IMR-90 (cell line): ENCODE data around the gene ADAMTSL1. TPM values are rescaled to one million over a fixed set of nuclear protein-coding genes. Genes with fewer than 3 reads are reported as not detected.

Source experiments
- ATAC-seq: fragments of 200-7000 bp; cut with Tn5 transposase; 2 replicates; pipeline ENCODE4 v1.9.1; 2020; ENCODE audit warnings: low read depth, mild to moderate bottlenecking, moderate library complexity
- BruUV-seq: library from RNA; stranded (reverse); fragments of 400-500 nt; replicated peaks from 2 replicates; lab custom pipeline; 2021; lab: Mats Ljungman, UMichigan
- CTCF ChIA-PET: fragments of 300-600 bp; formaldehyde crosslinking; extraction: SDS; loops from one replicate; lab custom pipeline; 2021; ENCODE audit warnings: antibody characterized with exemption; lab: Yijun Ruan, JAX
- POLR2A ChIA-PET: fragments of 300-600 bp; sonication (Branson Sonifier 250); formaldehyde crosslinking; loops from one replicate; lab custom pipeline; 2022; ENCODE audit warnings: antibody characterized with exemption; ENCODE audit not compliant: unreplicated experiment; lab: Charles Lee
- DNase-seq: peaks from one replicate; pipeline ENCODE4 v3.0.0; 2013
- H2AFZ ChIP-seq: replicated peaks from 2 replicates; pipeline ENCODE3; 2013; ENCODE audit warnings: low read length, mild to moderate bottlenecking; ENCODE audit not compliant: poor library complexity
- H2AK5ac ChIP-seq: 2 replicates; pipeline ENCODE4 v1.6.1; 2013; ENCODE audit warnings: low read depth, low read length, inconsistent platforms
- H2AK9ac ChIP-seq: replicated peaks from 2 replicates; pipeline ENCODE3; 2013; ENCODE audit warnings: mild to moderate bottlenecking, low read depth, low read length, moderate library complexity; ENCODE audit not compliant: poor library complexity
- H2BK120ac ChIP-seq: 2 replicates; pipeline ENCODE4 v1.6.1; 2013; ENCODE audit warnings: low read depth, low read length, inconsistent platforms
- H2BK15ac ChIP-seq: 3 replicates; pipeline ENCODE4 v1.6.1; 2013; ENCODE audit warnings: low read depth, low read length, inconsistent platforms
- H2BK20ac ChIP-seq: 2 replicates; pipeline ENCODE4 v1.6.1; 2013; ENCODE audit warnings: low read depth, mild to moderate bottlenecking, inconsistent platforms, low read length, moderate library complexity
- H2BK5ac ChIP-seq: 2 replicates; pipeline ENCODE4 v1.6.1; 2013; ENCODE audit warnings: mild to moderate bottlenecking, low read depth, low read length, inconsistent platforms; ENCODE audit not compliant: poor library complexity, severe bottlenecking
- H3K14ac ChIP-seq: replicated peaks from 2 replicates; pipeline ENCODE4 v1.6.1; 2013; ENCODE audit warnings: low read depth, low read length, inconsistent platforms
- H3K18ac ChIP-seq: 2 replicates; pipeline ENCODE4 v1.6.1; 2013; ENCODE audit warnings: low read depth, low read length, control low read depth
- H3K23ac ChIP-seq: 2 replicates; pipeline ENCODE4 v1.6.1; 2013; ENCODE audit warnings: low read depth, low read length, inconsistent platforms
- H3K27ac ChIP-seq: 2 replicates; pipeline ENCODE4 v1.5.1; 2013; ENCODE audit warnings: mild to moderate bottlenecking, control low read depth, low read length; ENCODE audit not compliant: insufficient read depth
- H3K27me3 ChIP-seq: 2 replicates; pipeline ENCODE4 v1.6.1; 2013; ENCODE audit warnings: low read length; ENCODE audit not compliant: control insufficient read depth, insufficient read depth
- H3K36me3 ChIP-seq: 2 replicates; pipeline ENCODE4 v1.6.1; 2013; ENCODE audit warnings: low read length, mixed read lengths; ENCODE audit not compliant: control insufficient read depth, insufficient read depth
- H3K4ac ChIP-seq: 2 replicates; pipeline ENCODE4 v1.6.1; 2013; ENCODE audit warnings: low read depth, low read length, inconsistent platforms
- H3K4me1 ChIP-seq: 2 replicates; pipeline ENCODE4 v1.6.1; 2013; ENCODE audit warnings: low read length, mixed read lengths; ENCODE audit not compliant: control insufficient read depth, insufficient read depth
- H3K4me2 ChIP-seq: 2 replicates; pipeline ENCODE4 v1.6.1; 2013; ENCODE audit warnings: low read depth, mild to moderate bottlenecking, control low read depth, low read length, moderate library complexity
- H3K4me3 ChIP-seq: 2 replicates; pipeline ENCODE4 v1.5.1; 2013; ENCODE audit warnings: low read depth, mild to moderate bottlenecking, control low read depth, low read length, moderate library complexity; ENCODE audit not compliant: insufficient read depth
- H3K56ac ChIP-seq: 2 replicates; pipeline ENCODE4 v1.6.1; 2013; ENCODE audit warnings: low read length, inconsistent platforms; ENCODE audit not compliant: insufficient read depth; ENCODE audit errors: extremely low read depth
- H3K79me1 ChIP-seq, 2 experiments: 2 replicates each; pipeline ENCODE4 v1.6.1; 2013; ENCODE audit warnings: low read length in 2 of 2, inconsistent platforms in 1 of 2, low read depth in 1 of 2
- H3K9ac ChIP-seq: 2 replicates; pipeline ENCODE4 v1.6.1; 2013; ENCODE audit warnings: low read depth, low read length, control low read depth
- H3K9me1 ChIP-seq: 2 replicates; pipeline ENCODE4 v1.6.1; 2013; ENCODE audit warnings: low read length, inconsistent platforms; ENCODE audit not compliant: insufficient read depth
- H3K9me3 ChIP-seq: 2 replicates; pipeline ENCODE4 v1.6.1; 2013; ENCODE audit warnings: low read length; ENCODE audit not compliant: control insufficient read depth, insufficient read depth
- H4K20me1 ChIP-seq: 2 replicates; pipeline ENCODE4 v1.6.1; 2013; ENCODE audit warnings: low read length, inconsistent platforms; ENCODE audit not compliant: insufficient read depth
- H4K5ac ChIP-seq: 2 replicates; pipeline ENCODE4 v1.6.1; 2013; ENCODE audit warnings: mild to moderate bottlenecking, low read depth, low read length, control low read depth
- H4K8ac ChIP-seq, 2 experiments: 2 replicates each; pipeline ENCODE4 v1.6.1; 2013; ENCODE audit warnings: low read depth in 2 of 2, low read length in 2 of 2, control low read depth in 1 of 2, inconsistent platforms in 1 of 2
- H4K91ac ChIP-seq: 2 replicates; pipeline ENCODE4 v1.6.1; 2013; ENCODE audit warnings: low read depth, low read length, inconsistent platforms; ENCODE audit not compliant: insufficient read depth
- CEBPB ChIP-seq: IDR thresholded peaks from 2 replicates; pipeline ENCODE4 v1.6.1; 2012; ENCODE audit warnings: low read depth, low read length, improper control_type of control experiment
- CHD1 ChIP-seq: IDR thresholded peaks from 2 replicates; pipeline ENCODE4 v1.6.1; 2012; ENCODE audit warnings: low read depth, low read length, improper control_type of control experiment
- FOS ChIP-seq: fragments of 150-350 bp; IDR thresholded peaks from 2 replicates; pipeline ENCODE4 v1.6.1; 2016; ENCODE audit warnings: low read depth, low read length
- MAFK ChIP-seq: IDR thresholded peaks from 2 replicates; pipeline ENCODE4 v1.6.1; 2012; ENCODE audit warnings: low read depth, low read length, improper control_type of control experiment
- MAZ ChIP-seq: IDR thresholded peaks from 2 replicates; pipeline ENCODE4 v1.6.1; 2012; ENCODE audit warnings: low read depth, mild to moderate bottlenecking, low read length, improper control_type of control experiment, moderate library complexity, borderline replicate concordance
- MXI1 ChIP-seq: IDR thresholded peaks from 2 replicates; pipeline ENCODE4 v1.6.1; 2012; ENCODE audit warnings: low read depth, mild to moderate bottlenecking, low read length, moderate library complexity, borderline replicate concordance
- NFE2L2 ChIP-seq: fragments of 150-350 bp; IDR thresholded peaks from 2 replicates; pipeline ENCODE4 v1.6.1; 2016; ENCODE audit warnings: low read depth, mild to moderate bottlenecking, low read length
- POLR2A ChIP-seq: IDR thresholded peaks from 2 replicates; pipeline ENCODE4 v1.6.1; 2012; ENCODE audit warnings: mild to moderate bottlenecking, low read depth, low read length
- RAD21 ChIP-seq: IDR thresholded peaks from 2 replicates; pipeline ENCODE4 v1.6.1; 2012; ENCODE audit warnings: low read length, improper control_type of control experiment
- RCOR1 ChIP-seq: IDR thresholded peaks from 2 replicates; pipeline ENCODE4 v1.6.1; 2012; ENCODE audit warnings: mild to moderate bottlenecking, low read length, improper control_type of control experiment; ENCODE audit not compliant: insufficient replicate concordance
- RFX5 ChIP-seq: IDR thresholded peaks from 2 replicates; pipeline ENCODE4 v1.8.0; 2012; ENCODE audit warnings: low read depth, mild to moderate bottlenecking, low read length, moderate library complexity
- SMC3 ChIP-seq: fragments of 150-350 bp; IDR thresholded peaks from 2 replicates; pipeline ENCODE4 v1.6.1; 2016; ENCODE audit warnings: low read depth, mild to moderate bottlenecking, antibody characterized with exemption, low read length, moderate library complexity
- WGBS, 2 experiments: methylation state at CpG; one replicate each; pipeline versions ENCODE4 v1.1.5 to v1.1.7; 2013; ENCODE audit warnings: missing lambda C conversion rate in 2 of 2; ENCODE audit not compliant: insufficient read length in 1 of 2; ENCODE audit errors: extremely low coverage in 2 of 2; 5-methylcytosine and 5-hydroxymethylcytosine counted together
- dilution Hi-C: fragments of 300-500 bp; cut with HindIII; formaldehyde crosslinking; loops from one replicate; pipeline ENCODE4 v1.14.3; 2018; ENCODE audit warnings: low sequenced_read_pairs; ENCODE audit not compliant: unreplicated experiment
- in situ Hi-C: fragments of 300-500 bp; cut with MboI; formaldehyde crosslinking; loops from 3 replicates; pipeline ENCODE4 v1.14.3; 2019; ENCODE audit warnings: low sequenced_read_pairs, inconsistent platforms, mixed read lengths
- intact Hi-C: fragments of 100-400 bp; cut with micrococcal nuclease; formaldehyde crosslinking; loops from 2 replicates; pipeline ENCODE4 v1.10.0; 2022
- polyA plus RNA-seq, 3 experiments: library from polyadenylated mRNA; depleted of rRNA; stranded (reverse); fragments of >200 nt; gene quantifications; 2 replicates each; pipeline ENCODE4 v1.2.3, GENCODE V29; 2012; ENCODE audit warnings: low replicate concordance in 1 of 3
- total RNA-seq: library from RNA; depleted of rRNA; stranded (reverse); fragments of >200 nt; gene quantifications from 2 replicates; pipeline ENCODE4 v1.2.3, GENCODE V29; 2012
- TF ChIP-seq, protein P1 (sequence below): fragments of 150-350 bp; IDR thresholded peaks from 2 replicates; pipeline ENCODE4 v1.6.1; 2017; ENCODE audit warnings: mild to moderate bottlenecking, antibody characterized with exemption, low read length, low read depth
- TF ChIP-seq, protein P2 (sequence below): fragments of 150-350 bp; IDR thresholded peaks from 2 replicates; pipeline ENCODE4 v1.6.1; 2016; ENCODE audit warnings: low read depth, mild to moderate bottlenecking, low read length, moderate library complexity, borderline replicate concordance
- TF ChIP-seq, protein P3 (sequence below): conservative IDR thresholded peaks from 2 replicates; pipeline ENCODE4 v1.5.1; 2012; ENCODE audit warnings: mild to moderate bottlenecking, low read depth, low read length, improper control_type of control experiment

The ADAMTSL1 gene
- total and polyA plus RNA-seq, 2 of the 4 experiments (the other 2 are of a cell fraction), result 38.2 to 62.2 TPM

DNA sequence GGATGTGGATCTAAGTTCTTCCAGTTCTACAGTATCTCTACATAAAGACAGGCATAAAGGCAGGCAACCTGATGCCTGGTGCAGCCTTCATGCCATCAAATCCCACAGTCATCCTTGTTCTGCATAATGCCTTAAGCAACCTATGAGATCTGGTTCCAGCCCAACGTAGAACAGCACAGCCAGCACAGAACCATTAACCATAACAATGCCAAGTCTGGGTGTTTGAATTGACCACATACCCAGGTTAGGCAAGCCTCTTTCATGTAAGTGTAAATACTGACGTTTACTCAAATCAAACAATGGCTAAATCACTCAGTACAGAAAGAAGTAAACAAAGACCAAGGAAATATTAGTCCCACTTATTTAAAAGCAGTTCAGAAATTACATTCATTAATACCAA, 195.0 kb downstream of the ADAMTSL1 start:
- no peak overlapping the region for H2BK5ac ChIP-seq
- no peak overlapping the region for H3K4ac ChIP-seq
- no peak overlapping the region for H3K18ac ChIP-seq
- WGBS, 2 experiments, result no CpG with 5 or more reads among the region's 2 CpGs
- H3K56ac ChIP-seq, result no peak overlapping the region
- no peaks in the 10 kb centered on the region for H3K9me3 ChIP-seq
- dilution Hi-C loops (no loop called here), in situ Hi-C loops (no loop called here), intact Hi-C loops (no loop called here)
- BruUV-seq, result no TSS peak
- H3K9ac ChIP-seq, result no peak overlapping the region
- no peak overlapping the region for H3K4me3 ChIP-seq
- no peak overlapping the region for H4K8ac ChIP-seq
- DNase-seq (no peak), ATAC-seq (no peak)
- H4K5ac ChIP-seq, result no peak overlapping the region
- H2BK120ac ChIP-seq, result no peak overlapping the region
- no peaks in the 10 kb centered on the region for H3K27me3 ChIP-seq
- H3K14ac ChIP-seq, result no peak overlapping the region
- H2AFZ ChIP-seq, result no peak overlapping the region
- H2BK20ac ChIP-seq, result no peak overlapping the region
- H2AK5ac ChIP-seq, result no peak overlapping the region
- no peaks in the 10 kb centered on the region for H3K36me3 ChIP-seq
- no peak overlapping the region for H3K4me2 ChIP-seq
- H3K27ac ChIP-seq, result no peak overlapping the region
- ChIA-PET POLR2A (no interaction called here), CTCF (no interaction called here)
- TF ChIP-seq MAFK (no peak), CHD1 (no peak), CEBPB (no peak), FOS (no peak), POLR2A (no peak), MAZ (no peak), NFE2L2 (no peak), SMC3 (no peak), MXI1 (no peak), RFX5 (no peak), RAD21 (no peak), RCOR1 (no peak)
- TF ChIP-seq, protein P1, sequence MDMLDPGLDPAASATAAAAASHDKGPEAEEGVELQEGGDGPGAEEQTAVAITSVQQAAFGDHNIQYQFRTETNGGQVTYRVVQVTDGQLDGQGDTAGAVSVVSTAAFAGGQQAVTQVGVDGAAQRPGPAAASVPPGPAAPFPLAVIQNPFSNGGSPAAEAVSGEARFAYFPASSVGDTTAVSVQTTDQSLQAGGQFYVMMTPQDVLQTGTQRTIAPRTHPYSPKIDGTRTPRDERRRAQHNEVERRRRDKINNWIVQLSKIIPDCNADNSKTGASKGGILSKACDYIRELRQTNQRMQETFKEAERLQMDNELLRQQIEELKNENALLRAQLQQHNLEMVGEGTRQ, result no peak
- TF ChIP-seq, protein P2, sequence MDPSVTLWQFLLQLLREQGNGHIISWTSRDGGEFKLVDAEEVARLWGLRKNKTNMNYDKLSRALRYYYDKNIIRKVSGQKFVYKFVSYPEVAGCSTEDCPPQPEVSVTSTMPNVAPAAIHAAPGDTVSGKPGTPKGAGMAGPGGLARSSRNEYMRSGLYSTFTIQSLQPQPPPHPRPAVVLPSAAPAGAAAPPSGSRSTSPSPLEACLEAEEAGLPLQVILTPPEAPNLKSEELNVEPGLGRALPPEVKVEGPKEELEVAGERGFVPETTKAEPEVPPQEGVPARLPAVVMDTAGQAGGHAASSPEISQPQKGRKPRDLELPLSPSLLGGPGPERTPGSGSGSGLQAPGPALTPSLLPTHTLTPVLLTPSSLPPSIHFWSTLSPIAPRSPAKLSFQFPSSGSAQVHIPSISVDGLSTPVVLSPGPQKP, result no peak
- TF ChIP-seq, protein P3, sequence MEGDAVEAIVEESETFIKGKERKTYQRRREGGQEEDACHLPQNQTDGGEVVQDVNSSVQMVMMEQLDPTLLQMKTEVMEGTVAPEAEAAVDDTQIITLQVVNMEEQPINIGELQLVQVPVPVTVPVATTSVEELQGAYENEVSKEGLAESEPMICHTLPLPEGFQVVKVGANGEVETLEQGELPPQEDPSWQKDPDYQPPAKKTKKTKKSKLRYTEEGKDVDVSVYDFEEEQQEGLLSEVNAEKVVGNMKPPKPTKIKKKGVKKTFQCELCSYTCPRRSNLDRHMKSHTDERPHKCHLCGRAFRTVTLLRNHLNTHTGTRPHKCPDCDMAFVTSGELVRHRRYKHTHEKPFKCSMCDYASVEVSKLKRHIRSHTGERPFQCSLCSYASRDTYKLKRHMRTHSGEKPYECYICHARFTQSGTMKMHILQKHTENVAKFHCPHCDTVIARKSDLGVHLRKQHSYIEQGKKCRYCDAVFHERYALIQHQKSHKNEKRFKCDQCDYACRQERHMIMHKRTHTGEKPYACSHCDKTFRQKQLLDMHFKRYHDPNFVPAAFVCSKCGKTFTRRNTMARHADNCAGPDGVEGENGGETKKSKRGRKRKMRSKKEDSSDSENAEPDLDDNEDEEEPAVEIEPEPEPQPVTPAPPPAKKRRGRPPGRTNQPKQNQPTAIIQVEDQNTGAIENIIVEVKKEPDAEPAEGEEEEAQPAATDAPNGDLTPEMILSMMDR, result no peak
- H2BK15ac ChIP-seq, result no peak overlapping the region
- no peaks in the 10 kb centered on the region for H4K20me1 ChIP-seq
- H2AK9ac ChIP-seq, result no peak overlapping the region
- H4K91ac ChIP-seq, result no peak overlapping the region
- H3K79me1 ChIP-seq, result no peaks in the 10 kb centered on the region
- H3K23ac ChIP-seq, result no peak overlapping the region
- H3K4me1 ChIP-seq, result peaks cover 3% of the 10 kb centered on the region
- H3K9me1 ChIP-seq, result no peaks in the 10 kb centered on the region; the same call in 1 of the 2 replicates
